H9 (cell line): ENCODE measurements around the gene TCFL5. TPM values are rescaled to one million over a fixed set of nuclear protein-coding genes. Genes with fewer than 3 reads are reported as not detected.

Experiments
- DNase-seq: peaks from one replicate; pipeline ENCODE4 v3.0.0-alpha.2; 2017
- H2AFZ ChIP-seq: one replicate; pipeline ENCODE4 v1.6.1; 2013; ENCODE audit warnings: mild to moderate bottlenecking, low read length, control low read depth, moderate library complexity
- H2AK5ac ChIP-seq: 2 replicates; pipeline ENCODE4 v1.6.1; 2013; ENCODE audit warnings: low read length, control low read depth, mixed read lengths; ENCODE audit not compliant: insufficient read length
- H2BK120ac ChIP-seq: one replicate; pipeline ENCODE4 v1.6.1; 2013; ENCODE audit warnings: low read depth, mild to moderate bottlenecking, low read length, control low read depth, inconsistent platforms; ENCODE audit not compliant: poor library complexity, severe bottlenecking
- H2BK12ac ChIP-seq: 2 replicates; pipeline ENCODE4 v1.6.1; 2013; ENCODE audit warnings: low read length, control low read depth, mixed read lengths, low read depth; ENCODE audit not compliant: insufficient read length
- H2BK15ac ChIP-seq: 2 replicates; pipeline ENCODE4 v1.6.1; 2013; ENCODE audit warnings: low read depth, low read length, control low read depth
- H2BK20ac ChIP-seq: one replicate; pipeline ENCODE4 v1.6.1; 2013; ENCODE audit warnings: low read depth, mild to moderate bottlenecking, low read length, control low read depth, inconsistent platforms; ENCODE audit not compliant: poor library complexity, severe bottlenecking
- H2BK5ac ChIP-seq: 2 replicates; pipeline ENCODE4 v1.6.1; 2013; ENCODE audit warnings: low read length, control low read depth, mixed read lengths; ENCODE audit not compliant: insufficient read length
- H3K14ac ChIP-seq: 2 replicates; pipeline ENCODE4 v1.6.1; 2013; ENCODE audit warnings: low read length, control low read depth; ENCODE audit not compliant: insufficient read depth
- H3K18ac ChIP-seq: 2 replicates; pipeline ENCODE4 v1.6.1; 2013; ENCODE audit warnings: low read depth, mild to moderate bottlenecking, mixed read lengths, low read length, control low read depth; ENCODE audit not compliant: insufficient read length
- H3K23ac ChIP-seq: 2 replicates; pipeline ENCODE4 v1.6.1; 2013; ENCODE audit warnings: low read length, control low read depth, mixed read lengths, low read depth; ENCODE audit not compliant: insufficient read length
- H3K23me2 ChIP-seq: 2 replicates; pipeline ENCODE4 v1.6.1; 2013; ENCODE audit warnings: low read depth, mild to moderate bottlenecking, mixed read lengths, low read length, control low read depth; ENCODE audit not compliant: insufficient read length, poor library complexity, severe bottlenecking
- H3K27ac ChIP-seq: 2 replicates; pipeline ENCODE4 v1.5.1; 2013; ENCODE audit warnings: low read length, control low read depth, mixed read lengths, low read depth; ENCODE audit not compliant: insufficient read length
- H3K27me3 ChIP-seq: 2 replicates; pipeline ENCODE4 v1.6.1; 2013; ENCODE audit warnings: low read length, control low read depth, inconsistent platforms; ENCODE audit not compliant: insufficient read depth
- H3K4ac ChIP-seq: 2 replicates; pipeline ENCODE4 v1.6.1; 2013; ENCODE audit warnings: low read depth, mild to moderate bottlenecking, control low read depth, inconsistent platforms, low read length, moderate library complexity
- H3K4me1 ChIP-seq: 2 replicates; pipeline ENCODE4 v1.6.1; 2013; ENCODE audit warnings: low read length, control low read depth, inconsistent platforms; ENCODE audit not compliant: insufficient read depth
- H3K4me2 ChIP-seq: 2 replicates; pipeline ENCODE4 v1.6.1; 2013; ENCODE audit warnings: low read length, control low read depth, mixed read lengths; ENCODE audit not compliant: insufficient read length, insufficient read depth
- H3K56ac ChIP-seq: 2 replicates; pipeline ENCODE4 v1.6.1; 2013; ENCODE audit warnings: low read depth, mild to moderate bottlenecking, mixed read lengths, low read length, control low read depth; ENCODE audit not compliant: insufficient read length
- H3K79me1 ChIP-seq: 2 replicates; pipeline ENCODE4 v1.6.1; 2013; ENCODE audit warnings: low read depth, mild to moderate bottlenecking, moderate library complexity, low read length, control low read depth, inconsistent platforms; ENCODE audit not compliant: insufficient read depth, poor library complexity, severe bottlenecking
- H3K79me2 ChIP-seq: 2 replicates; pipeline ENCODE4 v1.6.1; 2013; ENCODE audit warnings: low read length, control low read depth, inconsistent platforms; ENCODE audit not compliant: insufficient read depth
- H3K9ac ChIP-seq: 2 replicates; pipeline ENCODE4 v1.6.1; 2013; ENCODE audit warnings: low read length, control low read depth, mixed read lengths; ENCODE audit not compliant: insufficient read length; ENCODE audit errors: extremely low read depth
- H3K9me3 ChIP-seq: one replicate; pipeline ENCODE4 v1.6.1; 2013; ENCODE audit warnings: low read depth, low read length, inconsistent platforms; ENCODE audit not compliant: control insufficient read depth
- H3T11ph ChIP-seq: one replicate; pipeline ENCODE4 v1.6.1; 2013; ENCODE audit warnings: mild to moderate bottlenecking, low read length, control low read depth, inconsistent platforms
- H4K20me1 ChIP-seq: one replicate; pipeline ENCODE4 v1.6.1; 2013; ENCODE audit not compliant: control insufficient read depth, insufficient read length, insufficient read depth
- H4K5ac ChIP-seq: 2 replicates; pipeline ENCODE4 v1.6.1; 2013; ENCODE audit warnings: low read depth, mild to moderate bottlenecking, mixed read lengths, low read length, control low read depth; ENCODE audit not compliant: insufficient read length
- H4K8ac ChIP-seq: replicated peaks from 2 replicates; pipeline ENCODE4 v1.6.1; 2013; ENCODE audit warnings: low read length, control low read depth, mixed read lengths, low read depth; ENCODE audit not compliant: insufficient read length
- H4K91ac ChIP-seq: 2 replicates; pipeline ENCODE4 v1.6.1; 2013; ENCODE audit warnings: low read depth, mild to moderate bottlenecking, moderate library complexity, mixed read lengths, low read length, control low read depth; ENCODE audit not compliant: insufficient read length
- H3K27ac Mint-ChIP-seq, 3 experiments: 2 replicates in 2 of 3; 3 replicates in 1 of 3; pipeline ENCODE4 v1.8.0; 2020 to 2021; ENCODE audit warnings: mixed read lengths in 3 of 3, mild to moderate bottlenecking in 1 of 3, moderate library complexity in 1 of 3
- H3K27me3 Mint-ChIP-seq: 2 replicates; pipeline ENCODE4 v1.8.0; 2021; ENCODE audit warnings: low read depth, mild to moderate bottlenecking, moderate library complexity, mixed read lengths
- H3K36me3 Mint-ChIP-seq, 3 experiments: 2 replicates in 2 of 3; 3 replicates in 1 of 3; pipeline ENCODE4 v1.8.0; 2020 to 2021; ENCODE audit warnings: low read depth in 3 of 3, mixed read lengths in 3 of 3; ENCODE audit not compliant: insufficient read depth in 1 of 3
- H3K4me1 Mint-ChIP-seq, 2 experiments: 2 replicates each; pipeline ENCODE4 v1.8.0; 2020; ENCODE audit warnings: mixed read lengths in 2 of 2
- H3K4me3 Mint-ChIP-seq, 2 experiments: 2 replicates in 1 of 2; 3 replicates in 1 of 2; pipeline ENCODE4 v1.8.0; 2020 to 2021; ENCODE audit warnings: mild to moderate bottlenecking in 2 of 2, mixed read lengths in 2 of 2, moderate library complexity in 1 of 2
- H3K9me3 Mint-ChIP-seq, 2 experiments: 2 replicates in 1 of 2; 3 replicates in 1 of 2; pipeline ENCODE4 v1.8.0; 2020; ENCODE audit warnings: mild to moderate bottlenecking in 2 of 2, mixed read lengths in 2 of 2, moderate library complexity in 1 of 2
- CTCF ChIP-seq: fragments of 200-600 bp; sonication (generic); conservative IDR thresholded peaks from 3 replicates; pipeline ENCODE4 v1.8.0; 2021; ENCODE audit warnings: antibody characterized with exemption, mild to moderate bottlenecking
- WGBS: extraction: QIAGEN DNeasy Blood & Tissue Kit; methylation state at CpG from one replicate; pipeline ENCODE4 v1.1.7; 2013; ENCODE audit warnings: missing lambda C conversion rate, low lambda C conversion rate, mixed read lengths; ENCODE audit not compliant: insufficient read length; ENCODE audit errors: extremely low coverage; 5-methylcytosine and 5-hydroxymethylcytosine counted together
- total RNA-seq: library from RNA; stranded (reverse); gene quantifications from 2 replicates; pipeline ENCODE4 v1.2.1, GENCODE V29; 2021

Gene TCFL5
- total RNA-seq, 1 experiment from 2014 or later: 16.4 TPM

GRCh38 chr20:62831361-62831788, 30.2 kb downstream of the TCFL5 start:
- no peaks in the 10 kb centered on the region for H4K20me1 ChIP-seq
- H2BK20ac ChIP-seq: no peak overlapping the region
- no peak overlapping the region for H4K5ac ChIP-seq
- peaks cover 12 to 25% of the 10 kb centered on the region in 2 experiments for H3K4me1 Mint-ChIP-seq
- no peak for TF ChIP-seq CTCF
- H3K4me1 ChIP-seq: peaks cover 2% of the 10 kb centered on the region; the same call in 1 of the 2 replicates
- no peaks in the 10 kb centered on the region for H3K23me2 ChIP-seq
- no peak overlapping the region for H2BK15ac ChIP-seq
- H2BK12ac ChIP-seq: no peak overlapping the region
- H3K4me3 Mint-ChIP-seq: no peak overlapping the region
- DNase-seq: no peak
- no peak overlapping the region for H3K4me2 ChIP-seq
- no peak overlapping the region for H3K56ac ChIP-seq
- no peaks in the 10 kb centered on the region for H3K27me3 ChIP-seq
- no peak overlapping the region for H3K27ac ChIP-seq
- H3K79me2 ChIP-seq: no peaks in the 10 kb centered on the region
- no peaks in the 10 kb centered on the region for H3K27me3 Mint-ChIP-seq
- no peak overlapping the region for H2BK120ac ChIP-seq
- H3K79me1 ChIP-seq: no peaks in the 10 kb centered on the region
- H3K23ac ChIP-seq: no peak overlapping the region
- no peak overlapping the region for H3T11ph ChIP-seq
- H2AFZ ChIP-seq: no peak overlapping the region
- H3K9me3 Mint-ChIP-seq: 0 out of 5 replicates have a peak, but pooled peaks cover 0 to 3% of the 10 kb centered on the region in 2 experiments
- no CpG with 5 or more reads among the region's 10 CpGs for WGBS
- no peak overlapping the region for H2BK5ac ChIP-seq
- no peak overlapping the region for H2AK5ac ChIP-seq
- H3K36me3 Mint-ChIP-seq: peaks cover 0 to 38% (median 19%) of the 10 kb centered on the region in 3 experiments; a peak in 4 of 7 replicates
- no peak overlapping the region for H3K18ac ChIP-seq
- H3K14ac ChIP-seq: no peak overlapping the region
- H3K4ac ChIP-seq: no peak overlapping the region
- no peak overlapping the region for H3K9ac ChIP-seq
- no peak overlapping the region for H4K91ac ChIP-seq
- H3K27ac Mint-ChIP-seq: peak overlapping the region in 2 of 3 experiments; percentile 65 to 96; a peak in 3 of 7 replicates
- no peaks in the 10 kb centered on the region for H3K9me3 ChIP-seq
- no peak overlapping the region for H4K8ac ChIP-seq
